ENCODE results near the gene FAM118A.
"Not testable (repeated sequence)": the region's sequence is repeated elsewhere in the genome, so short reads cannot be mapped to it uniquely, and the experiment has no call there.

Gene FAM118A

DNA sequence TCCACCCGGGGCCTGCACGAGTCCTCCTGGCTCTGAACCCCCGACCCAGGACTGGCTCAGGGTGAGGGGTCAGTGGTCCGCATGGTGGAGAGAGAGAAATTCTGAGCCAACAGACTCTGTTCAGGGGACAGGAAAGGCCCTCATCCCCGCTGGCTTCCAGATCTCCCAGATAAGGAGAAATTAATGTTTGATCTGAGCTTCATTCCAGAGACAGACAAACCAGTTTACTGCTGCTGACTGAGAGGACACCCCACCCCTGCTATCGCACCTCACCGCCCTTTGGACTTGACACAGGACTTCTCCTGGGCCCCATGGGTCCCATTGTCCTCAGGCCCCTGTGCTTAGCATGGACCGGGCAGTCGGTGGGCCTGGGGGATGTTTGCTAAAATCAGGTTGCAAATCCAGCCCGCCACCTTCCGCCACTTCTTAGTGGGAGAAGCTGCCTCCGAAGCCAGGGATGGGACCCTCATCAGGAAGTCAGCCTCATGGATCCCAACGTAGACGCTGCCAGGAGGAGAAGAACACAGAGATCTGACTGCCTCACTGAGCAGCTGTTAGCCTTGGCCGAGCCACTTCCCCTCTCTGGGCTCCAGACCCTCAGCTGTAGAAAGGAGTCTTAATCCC, 36.2 kb upstream of the FAM118A start:
- no peak overlapping the region for H3K4me3 ChIP-seq (ENCODE audit: control insufficient read depth, low read depth, low read length)
- DNase-seq (ENCODE audit: low read depth): no peak
- TF ChIP-seq, protein P1, sequence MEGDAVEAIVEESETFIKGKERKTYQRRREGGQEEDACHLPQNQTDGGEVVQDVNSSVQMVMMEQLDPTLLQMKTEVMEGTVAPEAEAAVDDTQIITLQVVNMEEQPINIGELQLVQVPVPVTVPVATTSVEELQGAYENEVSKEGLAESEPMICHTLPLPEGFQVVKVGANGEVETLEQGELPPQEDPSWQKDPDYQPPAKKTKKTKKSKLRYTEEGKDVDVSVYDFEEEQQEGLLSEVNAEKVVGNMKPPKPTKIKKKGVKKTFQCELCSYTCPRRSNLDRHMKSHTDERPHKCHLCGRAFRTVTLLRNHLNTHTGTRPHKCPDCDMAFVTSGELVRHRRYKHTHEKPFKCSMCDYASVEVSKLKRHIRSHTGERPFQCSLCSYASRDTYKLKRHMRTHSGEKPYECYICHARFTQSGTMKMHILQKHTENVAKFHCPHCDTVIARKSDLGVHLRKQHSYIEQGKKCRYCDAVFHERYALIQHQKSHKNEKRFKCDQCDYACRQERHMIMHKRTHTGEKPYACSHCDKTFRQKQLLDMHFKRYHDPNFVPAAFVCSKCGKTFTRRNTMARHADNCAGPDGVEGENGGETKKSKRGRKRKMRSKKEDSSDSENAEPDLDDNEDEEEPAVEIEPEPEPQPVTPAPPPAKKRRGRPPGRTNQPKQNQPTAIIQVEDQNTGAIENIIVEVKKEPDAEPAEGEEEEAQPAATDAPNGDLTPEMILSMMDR (IDR thresholded peaks at IDR 0.05; ENCODE audit: control insufficient read depth, insufficient read depth, low read depth, low read length, missing control alignments): no peak

DNA sequence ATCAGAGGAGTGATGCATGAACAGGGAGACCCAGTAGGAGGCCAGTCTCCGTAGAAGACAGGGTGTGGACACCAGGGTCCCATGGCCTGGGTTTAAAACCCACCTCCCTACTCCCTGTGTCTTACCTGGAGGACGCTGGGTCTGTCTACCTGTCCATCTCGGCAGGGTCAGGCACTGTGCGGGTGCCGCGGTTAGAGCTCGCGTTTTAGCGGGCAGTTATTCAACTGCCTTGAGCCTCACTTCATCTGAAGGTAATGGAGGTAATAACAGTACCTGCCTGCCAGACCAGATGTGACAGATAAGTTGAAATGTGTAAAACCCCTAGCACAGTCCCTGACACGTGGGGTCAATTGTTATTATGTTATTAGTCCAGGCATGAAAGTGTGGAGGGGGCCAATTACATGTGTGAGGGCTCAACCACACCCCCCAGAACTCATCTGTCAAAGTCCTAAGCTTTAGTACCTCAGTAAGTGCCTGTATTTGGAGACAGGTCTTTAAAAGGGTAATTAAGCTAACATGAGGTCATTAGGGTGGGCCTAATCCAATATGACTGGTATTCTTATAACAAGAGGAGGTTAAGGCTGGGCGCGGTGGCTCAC, 33.1 kb upstream of the FAM118A start:
- TF ChIP-seq, protein P1 (IDR thresholded peaks at IDR 0.05; ENCODE audit: control insufficient read depth, insufficient read depth, low read depth, low read length, missing control alignments): no peak
- DNase-seq (ENCODE audit: low read depth): no peak
- no peak overlapping the region for H3K4me3 ChIP-seq (ENCODE audit: control insufficient read depth, low read depth, low read length)

DNA sequence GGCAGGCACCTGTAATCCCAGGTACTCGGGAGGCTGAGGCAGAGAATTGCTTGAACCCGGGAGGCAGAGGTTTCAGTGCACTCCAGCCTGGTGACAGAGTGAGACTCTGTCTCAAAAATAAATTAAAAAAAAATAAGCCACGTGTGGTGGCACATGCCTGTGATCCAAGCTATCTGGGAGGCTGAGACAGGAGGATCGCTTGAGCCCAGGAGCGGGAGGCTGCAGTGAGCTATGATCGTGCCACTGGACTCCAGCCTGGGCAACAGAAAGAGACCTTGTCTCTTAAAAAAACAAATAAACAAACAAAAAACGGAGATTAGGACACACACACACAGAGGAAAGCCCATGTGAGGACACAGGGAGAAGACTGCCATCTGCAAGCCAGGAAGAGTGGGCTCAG, 32.0 kb upstream of the FAM118A start:
- H3K4me3 ChIP-seq (ENCODE audit: control insufficient read depth, low read depth, low read length); DNase-seq (ENCODE audit: low read depth): not testable (repeated sequence)

DNA sequence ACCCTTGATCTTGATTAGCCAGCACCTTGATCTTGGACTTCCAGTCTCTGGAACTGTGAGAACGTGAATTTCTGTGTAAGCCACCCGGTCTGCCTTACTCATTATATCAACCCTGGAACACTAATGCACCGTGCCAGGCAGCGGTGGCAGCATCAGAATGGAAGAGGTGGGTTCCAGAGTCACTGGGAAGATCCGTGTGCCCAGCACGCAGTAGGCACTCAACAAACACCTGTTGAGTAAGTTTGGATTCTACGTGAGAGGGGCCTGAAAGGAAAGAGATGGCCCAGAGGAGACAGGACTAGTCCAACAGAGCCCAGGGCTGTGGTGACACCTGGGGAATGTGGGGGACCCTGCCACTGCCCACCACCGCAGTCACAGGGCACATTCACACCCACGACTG, 31.6 kb upstream of the FAM118A start:
- TF ChIP-seq, protein P1 (IDR thresholded peaks at IDR 0.05; ENCODE audit: control insufficient read depth, insufficient read depth, low read depth, low read length, missing control alignments): no peak
- DNase-seq (ENCODE audit: low read depth): no peak
- no peak overlapping the region for H3K4me3 ChIP-seq (ENCODE audit: control insufficient read depth, low read depth, low read length)

DNA sequence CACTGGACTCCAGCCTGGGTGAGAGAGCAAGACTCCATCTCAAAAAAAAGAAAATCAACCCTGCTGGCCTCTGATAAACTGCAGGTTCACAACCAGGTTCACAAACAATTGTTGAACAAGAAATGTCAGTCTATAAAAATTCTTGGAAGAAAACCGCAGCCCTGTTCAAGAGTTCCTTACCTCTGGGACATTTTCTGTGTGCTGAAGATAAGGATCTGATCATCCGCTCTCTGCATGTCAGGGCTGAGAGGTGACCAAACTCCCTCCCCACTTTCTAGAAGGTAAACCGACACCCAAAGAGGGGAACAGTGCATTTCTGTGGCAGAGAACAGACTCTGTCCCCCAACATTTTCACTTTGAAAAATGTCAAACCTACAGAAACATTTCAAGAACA, 29.1 kb upstream of the FAM118A start:
- no peak overlapping the region for H3K4me3 ChIP-seq (ENCODE audit: control insufficient read depth, low read depth, low read length)
- DNase-seq (ENCODE audit: low read depth): no peak
- TF ChIP-seq, protein P1 (IDR thresholded peaks at IDR 0.05; ENCODE audit: control insufficient read depth, insufficient read depth, low read depth, low read length, missing control alignments): no peak

DNA sequence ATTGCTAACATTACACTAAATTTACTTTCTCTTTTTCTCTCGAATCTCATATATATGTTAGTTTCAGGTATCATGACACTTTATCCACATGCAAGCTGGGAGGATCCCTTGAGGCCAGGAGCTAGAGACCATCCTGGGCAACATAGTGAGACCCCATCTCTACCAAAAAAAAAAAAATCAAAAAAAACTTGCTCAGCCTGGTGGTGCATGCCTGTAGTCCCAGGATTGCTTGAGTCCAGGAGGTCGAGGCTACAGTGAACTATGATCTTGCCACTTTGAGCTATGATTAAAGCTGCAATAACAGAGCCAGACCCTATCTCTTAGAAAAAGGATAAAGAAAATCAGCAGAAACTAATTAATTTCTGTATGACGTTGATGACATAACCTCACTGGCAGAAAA, 28.7 kb upstream of the FAM118A start:
- no peak overlapping the region for H3K4me3 ChIP-seq (ENCODE audit: control insufficient read depth, low read depth, low read length)
- DNase-seq (ENCODE audit: low read depth): no peak
- TF ChIP-seq, protein P1 (IDR thresholded peaks at IDR 0.05; ENCODE audit: control insufficient read depth, insufficient read depth, low read depth, low read length, missing control alignments): no peak

DNA sequence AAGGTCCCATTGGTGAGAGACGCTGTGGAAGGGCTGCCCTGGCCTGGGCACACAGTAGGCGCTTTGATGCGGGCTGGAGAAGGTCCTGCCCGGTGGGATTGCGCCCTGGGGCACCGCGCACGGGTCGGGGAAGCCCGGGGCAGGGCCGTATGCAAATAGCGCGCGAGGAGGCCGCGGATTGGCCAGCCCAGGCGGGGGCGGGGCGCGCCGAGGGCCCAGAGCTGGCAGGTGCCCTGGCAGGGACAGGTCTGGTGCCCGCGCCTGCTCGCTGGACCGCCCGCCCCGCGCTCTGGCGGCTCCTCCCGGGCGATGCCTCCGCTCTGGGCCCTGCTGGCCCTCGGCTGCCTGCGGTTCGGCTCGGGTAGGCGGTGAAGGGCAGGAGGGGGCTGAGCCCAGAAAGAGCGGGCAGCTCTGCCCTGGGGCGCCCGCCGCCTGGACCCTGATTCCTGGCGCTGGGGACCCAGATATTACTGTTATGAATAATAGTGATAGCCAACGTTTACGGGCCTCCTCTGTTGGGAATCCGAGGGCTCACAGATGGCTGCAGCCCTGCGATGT, 24.9 kb upstream of the FAM118A start, which contains the start of gene UPK3A:
Gene UPK3A (plus strand): TSS at position 245 of the 558 bp plus-strand sequence. CDS start 65 bp downstream, at position 310.
- no peak for DNase-seq (ENCODE audit: low read depth)
- no peak within 1 kb of the TSS for H3K4me3 ChIP-seq (ENCODE audit: control insufficient read depth, low read depth, low read length)
- TF ChIP-seq, protein P1 (IDR thresholded peaks at IDR 0.05; ENCODE audit: control insufficient read depth, insufficient read depth, low read depth, low read length, missing control alignments): no peak
